ENCODE results near the gene TOR4A. TPM values are rescaled to one million over a fixed set of nuclear protein-coding genes. Genes with fewer than 3 reads are reported as not detected.

Gene TOR4A
- total RNA-seq, 1 donor from 2014 or later: 8.0 TPM

DNA sequence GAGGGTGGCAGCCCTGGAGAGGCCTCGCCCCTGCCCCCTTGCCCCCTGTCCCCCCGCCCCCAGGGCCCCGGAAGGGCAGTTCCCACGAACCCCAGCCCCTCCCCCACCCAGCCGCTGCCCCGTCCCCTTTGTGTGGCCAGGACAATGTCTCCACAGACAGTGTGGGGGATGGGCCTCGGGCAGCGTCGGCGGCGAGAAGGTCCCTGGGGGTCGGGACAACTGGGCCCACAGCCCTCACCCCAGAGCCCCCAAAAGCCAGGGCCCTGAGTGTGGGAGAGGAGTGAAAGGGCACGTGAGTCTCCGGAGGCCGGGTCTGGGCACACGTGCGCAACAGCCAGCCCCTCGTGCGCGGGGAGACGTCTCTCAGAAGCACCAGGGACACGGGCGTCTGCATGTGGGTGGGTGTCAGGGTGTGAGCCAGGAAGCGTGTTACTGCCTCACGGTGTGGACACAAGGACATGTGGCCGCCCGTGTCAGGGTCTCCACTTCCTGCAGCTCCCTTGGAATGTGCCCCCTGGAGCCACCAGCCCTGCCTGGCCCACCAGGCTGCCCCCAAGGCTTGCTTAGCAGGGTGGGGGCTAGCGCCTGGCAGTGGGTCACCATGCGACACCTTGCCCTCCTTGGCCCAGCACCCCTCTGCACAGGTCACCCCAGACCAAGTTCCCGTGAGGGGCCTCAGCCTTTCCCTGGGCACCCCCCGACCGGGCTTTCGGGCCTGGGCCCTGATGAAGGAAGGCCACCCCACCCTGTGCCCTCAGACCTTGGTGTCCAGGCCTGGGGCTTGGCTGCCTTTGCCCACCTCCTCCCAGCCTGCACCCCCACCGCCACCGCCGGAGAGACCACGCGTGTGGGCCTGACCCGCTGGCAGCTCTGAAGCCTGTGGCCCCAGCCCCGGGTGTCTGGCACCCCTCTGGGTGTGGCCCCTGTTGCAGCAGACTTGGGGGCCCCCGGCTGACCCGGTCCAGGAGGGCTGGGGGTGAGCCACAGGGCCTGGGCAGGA lies 37.3 kb downstream of the TOR4A start:
- Mint-ChIP-seq H3K9me3 (ENCODE audit: low read depth) (no peaks in the 10 kb centered on the region), H3K4me3 (ENCODE audit: low read depth) (no peak overlapping the region), H3K27ac (no peak overlapping the region), H3K36me3 (ENCODE audit: insufficient read depth) (no peaks in the 10 kb centered on the region), H3K27me3 (no peaks in the 10 kb centered on the region), H3K4me1 (ENCODE audit: low read depth) (peaks cover 8% of the 10 kb centered on the region)
- peak; percentile 19 for DNase-seq (ENCODE audit: low spot score, unreplicated experiment)
- TF ChIP-seq, protein P1, sequence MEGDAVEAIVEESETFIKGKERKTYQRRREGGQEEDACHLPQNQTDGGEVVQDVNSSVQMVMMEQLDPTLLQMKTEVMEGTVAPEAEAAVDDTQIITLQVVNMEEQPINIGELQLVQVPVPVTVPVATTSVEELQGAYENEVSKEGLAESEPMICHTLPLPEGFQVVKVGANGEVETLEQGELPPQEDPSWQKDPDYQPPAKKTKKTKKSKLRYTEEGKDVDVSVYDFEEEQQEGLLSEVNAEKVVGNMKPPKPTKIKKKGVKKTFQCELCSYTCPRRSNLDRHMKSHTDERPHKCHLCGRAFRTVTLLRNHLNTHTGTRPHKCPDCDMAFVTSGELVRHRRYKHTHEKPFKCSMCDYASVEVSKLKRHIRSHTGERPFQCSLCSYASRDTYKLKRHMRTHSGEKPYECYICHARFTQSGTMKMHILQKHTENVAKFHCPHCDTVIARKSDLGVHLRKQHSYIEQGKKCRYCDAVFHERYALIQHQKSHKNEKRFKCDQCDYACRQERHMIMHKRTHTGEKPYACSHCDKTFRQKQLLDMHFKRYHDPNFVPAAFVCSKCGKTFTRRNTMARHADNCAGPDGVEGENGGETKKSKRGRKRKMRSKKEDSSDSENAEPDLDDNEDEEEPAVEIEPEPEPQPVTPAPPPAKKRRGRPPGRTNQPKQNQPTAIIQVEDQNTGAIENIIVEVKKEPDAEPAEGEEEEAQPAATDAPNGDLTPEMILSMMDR (IDR thresholded peaks at IDR 0.05; ENCODE audit: unreplicated experiment): no peak

DNA sequence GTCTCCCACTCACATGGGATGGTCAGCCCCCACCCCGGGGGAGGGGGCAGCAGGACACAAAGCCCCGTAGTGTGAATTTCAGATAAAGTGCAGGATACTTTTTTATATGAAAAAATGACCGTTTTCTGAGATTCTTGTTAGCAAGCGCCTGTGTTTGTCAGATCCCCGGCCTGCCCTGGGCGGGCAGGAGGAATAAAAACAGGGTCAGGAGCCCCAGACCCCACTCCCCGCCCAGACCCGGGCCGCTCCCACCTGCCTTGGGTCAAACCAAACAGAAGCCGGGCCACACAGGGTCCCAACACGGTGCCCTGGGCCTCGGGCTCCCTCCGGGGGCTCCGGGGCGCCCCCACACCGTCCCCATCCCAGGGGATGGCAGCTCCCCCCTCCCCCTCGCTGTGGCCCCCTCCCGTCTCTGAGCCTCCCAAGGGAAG lies 38.1 kb downstream of the TOR4A start:
- TF ChIP-seq, protein P1 (IDR thresholded peaks at IDR 0.05; ENCODE audit: unreplicated experiment): no peak
- Mint-ChIP-seq H3K27ac (no peak overlapping the region), H3K4me1 (ENCODE audit: low read depth) (peaks cover 7% of the 10 kb centered on the region), H3K9me3 (ENCODE audit: low read depth) (no peaks in the 10 kb centered on the region), H3K36me3 (ENCODE audit: insufficient read depth) (no peaks in the 10 kb centered on the region), H3K27me3 (no peaks in the 10 kb centered on the region), H3K4me3 (ENCODE audit: low read depth) (no peak overlapping the region)
- DNase-seq (ENCODE audit: low spot score, unreplicated experiment): peak; percentile 18

DNA sequence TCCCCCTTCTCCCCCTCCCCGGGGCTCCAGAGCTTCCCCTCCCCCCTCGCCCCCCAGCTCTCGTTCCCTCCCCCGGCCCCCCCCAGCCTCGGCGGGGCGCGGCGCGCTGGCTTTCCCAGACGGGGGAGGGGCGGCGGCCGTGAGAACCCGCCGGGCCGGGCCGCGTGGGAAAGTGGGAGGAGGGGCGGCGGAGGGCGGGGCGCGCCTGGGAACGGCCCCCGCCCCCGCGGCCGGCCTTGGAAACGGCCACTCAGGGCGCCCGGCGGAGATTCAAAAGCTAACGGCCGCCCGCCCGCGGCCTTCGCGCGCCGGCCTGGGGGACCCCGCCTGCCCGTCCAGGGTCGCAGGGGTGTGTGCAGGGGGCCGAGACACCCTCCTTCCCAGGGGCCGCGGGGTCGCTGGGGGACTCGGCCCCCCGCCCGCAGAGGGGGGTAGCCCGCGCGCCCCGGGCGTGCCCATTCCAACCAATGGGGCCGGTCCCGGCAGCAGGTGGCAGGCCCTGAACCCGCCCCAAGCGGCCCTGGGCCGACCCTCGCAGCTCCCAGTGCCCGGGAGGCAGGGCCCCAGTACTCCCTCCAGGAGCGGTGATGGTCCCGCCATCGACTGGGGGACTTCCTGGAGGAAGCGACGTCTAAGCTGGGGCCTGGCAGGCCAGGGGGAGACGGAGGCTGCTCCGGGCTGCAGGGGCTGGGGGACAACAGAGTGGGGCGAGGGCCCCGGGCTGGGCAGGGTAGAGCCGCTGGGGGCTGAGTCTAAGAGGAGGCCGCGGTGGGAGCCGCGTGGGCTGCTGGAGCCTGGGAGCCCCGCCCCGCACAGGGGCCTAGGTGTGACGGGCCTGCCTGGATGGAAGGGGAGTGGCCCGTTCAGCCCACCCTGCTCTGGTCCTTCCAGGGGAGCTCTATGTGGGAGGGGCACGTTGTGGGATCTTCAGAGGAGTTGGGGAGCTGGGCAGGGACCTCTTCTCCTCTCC lies 38.8 kb downstream of the TOR4A start:
- TF ChIP-seq, protein P1 (IDR thresholded peaks at IDR 0.05; ENCODE audit: unreplicated experiment): no peak
- no peaks in the 10 kb centered on the region for H3K9me3 Mint-ChIP-seq (ENCODE audit: low read depth)
- no peaks in the 10 kb centered on the region for H3K27me3 Mint-ChIP-seq
- peak overlapping the region; percentile 37 for H3K27ac Mint-ChIP-seq
- peak; percentile 51 for DNase-seq (ENCODE audit: low spot score, unreplicated experiment)
- no peaks in the 10 kb centered on the region for H3K36me3 Mint-ChIP-seq (ENCODE audit: insufficient read depth)
- peaks cover 7% of the 10 kb centered on the region for H3K4me1 Mint-ChIP-seq (ENCODE audit: low read depth)
- H3K4me3 Mint-ChIP-seq (ENCODE audit: low read depth): no peak overlapping the region

DNA sequence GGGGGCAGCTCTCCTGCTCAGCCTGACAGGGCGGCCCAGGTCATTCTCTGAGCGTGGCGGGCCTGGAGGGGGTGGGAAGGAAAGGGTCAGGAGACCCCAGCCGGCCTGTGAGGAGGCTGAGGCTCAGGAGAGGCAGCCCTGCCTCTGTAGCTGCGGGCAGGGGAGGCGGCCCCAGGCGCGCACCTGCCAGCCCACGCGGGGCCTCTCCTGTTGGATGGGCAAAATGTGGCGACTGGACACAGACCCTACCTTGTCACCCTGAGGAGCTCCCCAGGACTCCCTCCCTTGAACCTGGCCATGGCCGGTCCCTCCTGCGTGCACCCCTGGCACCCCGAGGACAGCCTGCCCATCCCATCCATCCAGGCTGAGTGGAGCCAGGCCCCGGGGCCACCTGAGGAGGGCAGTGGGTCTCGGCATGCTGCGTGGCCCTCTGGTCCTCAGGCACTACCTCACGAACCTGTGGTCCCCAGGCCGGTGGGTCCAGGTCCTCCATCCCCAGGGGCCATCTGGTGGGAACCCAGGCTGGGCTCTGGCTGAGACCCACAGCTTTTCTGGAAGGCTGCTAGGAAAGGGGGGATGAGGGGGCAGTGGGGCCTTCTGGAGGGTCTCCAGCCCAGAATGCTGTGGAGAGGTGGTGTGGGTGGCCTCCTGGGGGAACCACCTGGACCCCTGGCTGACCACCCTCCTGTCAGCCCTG lies 39.6 kb downstream of the TOR4A start:
- TF ChIP-seq, protein P1 (IDR thresholded peaks at IDR 0.05; ENCODE audit: unreplicated experiment): no peak
- DNase-seq (ENCODE audit: low spot score, unreplicated experiment): no peak
- H3K4me3 Mint-ChIP-seq (ENCODE audit: low read depth): no peak overlapping the region
- no peaks in the 10 kb centered on the region for H3K36me3 Mint-ChIP-seq (ENCODE audit: insufficient read depth)
- peaks cover 7% of the 10 kb centered on the region for H3K4me1 Mint-ChIP-seq (ENCODE audit: low read depth)
- H3K9me3 Mint-ChIP-seq (ENCODE audit: low read depth): no peaks in the 10 kb centered on the region
- no peaks in the 10 kb centered on the region for H3K27me3 Mint-ChIP-seq
- peak overlapping the region; percentile 37 for H3K27ac Mint-ChIP-seq
